Measurements from ENCODE around the gene BORCS5. TPM values are rescaled to one million over a fixed set of nuclear protein-coding genes. Genes with fewer than 3 reads are reported as not detected.
"Not testable (repeated sequence)": the region's sequence is repeated elsewhere in the genome, so short reads cannot be mapped to it uniquely, and the experiment has no call there.

BORCS5 gene
- total RNA-seq, 1 experiment from 2014 or later: 13.9 TPM

GRCh38 chr12:12415886-12416285, 59.0 kb downstream of the BORCS5 start:
- H3K4me1 ChIP-seq (ENCODE audit: insufficient read depth, low read length): no peaks in the 10 kb centered on the region
- no peak overlapping the region for H3K18ac ChIP-seq (ENCODE audit: insufficient read length, low read depth, low read length)
- TF ChIP-seq CTCF (conservative IDR thresholded peaks at IDR 0.05): no peak
- H3K14ac ChIP-seq (ENCODE audit: insufficient read depth, low read length): no peak overlapping the region
- no peak overlapping the region for H4K8ac ChIP-seq (replicated peaks; ENCODE audit: insufficient read length, low read depth, low read length)
- H3K27ac ChIP-seq (ENCODE audit: insufficient read length, low read depth, low read length): no peak overlapping the region
- Mint-ChIP-seq H3K9me3 (peaks cover 33 to 41% of the 10 kb centered on the region in 2 experiments), H3K27me3 (ENCODE audit: low read depth) (no peaks in the 10 kb centered on the region; the same call in 1 of the 2 replicates), H3K4me1 (peaks cover 12% of the 10 kb centered on the region in 2 experiments), H3K36me3 (ENCODE audit: insufficient read depth in 1 of 3, low read depth in 3 of 3) (peaks cover 21 to 49% (median 29%) of the 10 kb centered on the region in 3 experiments), H3K27ac (no peak overlapping the region), H3K4me3 (no peak overlapping the region)
- no peak overlapping the region for H3T11ph ChIP-seq (ENCODE audit: low read length)
- H2BK12ac ChIP-seq (ENCODE audit: insufficient read length, low read depth, low read length): no peak overlapping the region
- H3K9me3 ChIP-seq (ENCODE audit: control insufficient read depth, low read depth, low read length): no peaks in the 10 kb centered on the region
- no peak overlapping the region for H3K23ac ChIP-seq (ENCODE audit: insufficient read length, low read depth, low read length)
- DNase-seq: no peak
- H3K4ac ChIP-seq (ENCODE audit: low read depth, low read length): no peak overlapping the region
- no peak overlapping the region for H2BK5ac ChIP-seq (ENCODE audit: insufficient read length, low read length)
- no CpG with 5 or more reads among the region's 2 CpGs for WGBS (ENCODE audit: extremely low coverage, insufficient read length, low lambda C conversion rate)
- no peaks in the 10 kb centered on the region for H3K79me2 ChIP-seq (ENCODE audit: insufficient read depth, low read length)
- H3K9ac ChIP-seq (ENCODE audit: extremely low read depth, insufficient read length, low read length): no peak overlapping the region
- no peak overlapping the region for H2AFZ ChIP-seq (ENCODE audit: low read length)
- no peak overlapping the region for H2BK120ac ChIP-seq (ENCODE audit: low read depth, low read length, poor library complexity, severe bottlenecking)
- no peaks in the 10 kb centered on the region for H3K79me1 ChIP-seq (ENCODE audit: insufficient read depth, low read depth, low read length, poor library complexity, severe bottlenecking)
- no peak overlapping the region for H2AK5ac ChIP-seq (ENCODE audit: insufficient read length, low read length)
- H2BK15ac ChIP-seq (ENCODE audit: low read depth, low read length): no peak overlapping the region
- H4K5ac ChIP-seq (ENCODE audit: insufficient read length, low read depth, low read length): no peak overlapping the region
- no peak overlapping the region for H4K91ac ChIP-seq (ENCODE audit: insufficient read length, low read depth, low read length)
- H4K20me1 ChIP-seq (ENCODE audit: control insufficient read depth, insufficient read depth, insufficient read length): no peaks in the 10 kb centered on the region
- no peaks in the 10 kb centered on the region for H3K27me3 ChIP-seq (ENCODE audit: insufficient read depth, low read length)
- H2BK20ac ChIP-seq (ENCODE audit: low read depth, low read length, poor library complexity, severe bottlenecking): no peak overlapping the region
- H3K56ac ChIP-seq (ENCODE audit: insufficient read length, low read depth, low read length): no peak overlapping the region
- no peak overlapping the region for H3K4me2 ChIP-seq (ENCODE audit: insufficient read depth, insufficient read length, low read length)
- H3K23me2 ChIP-seq (ENCODE audit: insufficient read length, low read depth, low read length, poor library complexity, severe bottlenecking): no peaks in the 10 kb centered on the region

- Mint-ChIP-seq H3K9me3 (peaks cover 49 to 55% of the 10 kb centered on the region in 2 experiments), H3K36me3 (ENCODE audit: insufficient read depth in 1 of 3, low read depth in 3 of 3) (peaks cover 33 to 59% (median 34%) of the 10 kb centered on the region in 3 experiments)
- H2BK120ac ChIP-seq (ENCODE audit: low read depth, low read length, poor library complexity, severe bottlenecking); H2BK15ac ChIP-seq (ENCODE audit: low read depth, low read length); H2BK12ac ChIP-seq (ENCODE audit: insufficient read length, low read depth, low read length); H3K4me1 Mint-ChIP-seq; H3K18ac ChIP-seq (ENCODE audit: insufficient read length, low read depth, low read length); H3T11ph ChIP-seq (ENCODE audit: low read length); H3K4me3 Mint-ChIP-seq; H3K4me2 ChIP-seq (ENCODE audit: insufficient read depth, insufficient read length, low read length); H3K9me3 ChIP-seq (ENCODE audit: control insufficient read depth, low read depth, low read length); H3K27ac ChIP-seq (ENCODE audit: insufficient read length, low read depth, low read length); H3K79me1 ChIP-seq (ENCODE audit: insufficient read depth, low read depth, low read length, poor library complexity, severe bottlenecking); H3K4me1 ChIP-seq (ENCODE audit: insufficient read depth, low read length); H3K23me2 ChIP-seq (ENCODE audit: insufficient read length, low read depth, low read length, poor library complexity, severe bottlenecking); H3K23ac ChIP-seq (ENCODE audit: insufficient read length, low read depth, low read length); H3K27me3 Mint-ChIP-seq (ENCODE audit: low read depth); H4K8ac ChIP-seq (replicated peaks; ENCODE audit: insufficient read length, low read depth, low read length); H3K79me2 ChIP-seq (ENCODE audit: insufficient read depth, low read length); H3K9ac ChIP-seq (ENCODE audit: extremely low read depth, insufficient read length, low read length); H3K14ac ChIP-seq (ENCODE audit: insufficient read depth, low read length); H2AFZ ChIP-seq (ENCODE audit: low read length); H3K56ac ChIP-seq (ENCODE audit: insufficient read length, low read depth, low read length); DNase-seq; H2AK5ac ChIP-seq (ENCODE audit: insufficient read length, low read length); H3K27me3 ChIP-seq (ENCODE audit: insufficient read depth, low read length); H3K4ac ChIP-seq (ENCODE audit: low read depth, low read length); H2BK20ac ChIP-seq (ENCODE audit: low read depth, low read length, poor library complexity, severe bottlenecking); H4K5ac ChIP-seq (ENCODE audit: insufficient read length, low read depth, low read length); H4K91ac ChIP-seq (ENCODE audit: insufficient read length, low read depth, low read length); H3K27ac Mint-ChIP-seq; H2BK5ac ChIP-seq (ENCODE audit: insufficient read length, low read length); H4K20me1 ChIP-seq (ENCODE audit: control insufficient read depth, insufficient read depth, insufficient read length): not testable (repeated sequence)
- WGBS (ENCODE audit: extremely low coverage, insufficient read length, low lambda C conversion rate): no CpG with 5 or more reads among the region's 3 CpGs
Measured at GRCh38 chr12:12419165-12419564, 62.3 kb downstream of the BORCS5 start.

All from H9 (cell line).